ENCODE data around the gene CNTN4. TPM values are rescaled to one million over a fixed set of nuclear protein-coding genes. Genes with fewer than 3 reads are reported as not detected.

The CNTN4 gene
- total RNA-seq, 1 experiment from 2014 or later = not detected

- peaks cover 75% of the 10 kb centered on the region for H3K9me3 Mint-ChIP-seq
- no peak overlapping the region for H3K4me3 Mint-ChIP-seq
- POLR2A ChIA-PET = no interaction called here
- peaks cover 54% of the 10 kb centered on the region for H3K36me3 Mint-ChIP-seq
- no peak for DNase-seq (ENCODE audit: low spot score)
- no peak for TF ChIP-seq ATF1 (CRISPR knock-in tag; IDR thresholded peaks at IDR 0.05)
- no peak for TF ChIP-seq ARID4B (CRISPR knock-in tag; IDR thresholded peaks at IDR 0.05; ENCODE audit: borderline replicate concordance)
- TF ChIP-seq GRHL2 (CRISPR knock-in tag; IDR thresholded peaks at IDR 0.05; ENCODE audit: insufficient replicate concordance, severe bottlenecking) = no peak
- no peak for TF ChIP-seq FOXK1 (CRISPR knock-in tag; IDR thresholded peaks at IDR 0.05)
- TF ChIP-seq USF1 (CRISPR knock-in tag; IDR thresholded peaks at IDR 0.05) = no peak
- no peak for TF ChIP-seq MXD4 (CRISPR knock-in tag; IDR thresholded peaks at IDR 0.05; ENCODE audit: borderline replicate concordance)
- TF ChIP-seq ZNF281 (CRISPR knock-in tag; IDR thresholded peaks at IDR 0.05) = no peak
- TF ChIP-seq HMGA2 (CRISPR knock-in tag; IDR thresholded peaks at IDR 0.05) = no peak
- no peak for TF ChIP-seq SP1 (CRISPR knock-in tag; conservative IDR thresholded peaks at IDR 0.05)
- TF ChIP-seq MLX (CRISPR knock-in tag; IDR thresholded peaks at IDR 0.05) = no peak
- no peak for TF ChIP-seq SMAD3 (CRISPR knock-in tag; IDR thresholded peaks at IDR 0.05; ENCODE audit: borderline replicate concordance)
- no peak for TF ChIP-seq ZMAT4 (CRISPR knock-in tag; IDR thresholded peaks at IDR 0.05)
- no peak for TF ChIP-seq ERG (CRISPR knock-in tag; IDR thresholded peaks at IDR 0.05)
- TF ChIP-seq ZNF317 (CRISPR knock-in tag; IDR thresholded peaks at IDR 0.05; ENCODE audit: borderline replicate concordance, low read depth) = no peak
- no peak for TF ChIP-seq ZBTB43 (CRISPR knock-in tag; IDR thresholded peaks at IDR 0.05)
- no peak for TF ChIP-seq ZNF219 (CRISPR knock-in tag; IDR thresholded peaks at IDR 0.05; ENCODE audit: borderline replicate concordance)
- peaks cover 2% of the 10 kb centered on the region; the same call in 1 of the 2 replicates for H3K27me3 Mint-ChIP-seq (ENCODE audit: low read depth)
- CTCF ChIA-PET = no interaction called here
- H3K4me1 Mint-ChIP-seq = peaks cover 13% of the 10 kb centered on the region
- no peak for ATAC-seq
- no peak overlapping the region for H3K27ac Mint-ChIP-seq
Observed at GRCh38 chr3:2897821-2898220, 799.2 kb downstream of the CNTN4 start.
